CD14-positive monocyte (primary cell): ENCODE measurements around the gene PORCN. TPM values are rescaled to one million over a fixed set of nuclear protein-coding genes. Genes with fewer than 3 reads are reported as not detected.

Source experiments
- DNase-seq, 3 donors: peaks; one replicate each; pipeline ENCODE4 v3.0.0-alpha.2; 2011 to 2022
- H2AFZ ChIP-seq: 2 replicates; pipeline ENCODE4 v1.6.0; 2012; ENCODE audit warnings: mild to moderate bottlenecking, low read depth, low read length, inconsistent platforms; ENCODE audit not compliant: insufficient read depth, poor library complexity, severe bottlenecking
- H3K27ac ChIP-seq, 2 donors: 1 replicate in 1 of 2; 2 replicates in 1 of 2; pipeline ENCODE4 v1.5.1; 2012 to 2013; ENCODE audit warnings: low read length in 2 of 2, control low read depth in 1 of 2, inconsistent platforms in 1 of 2, low read depth in 1 of 2, mild to moderate bottlenecking in 1 of 2
- H3K27me3 ChIP-seq, 2 donors: one replicate each; pipeline versions ENCODE4 v1.6.0 to v1.6.1; 2011 to 2013; ENCODE audit warnings: low read length in 2 of 2; ENCODE audit not compliant: control insufficient read depth in 2 of 2, insufficient read depth in 2 of 2
- H3K36me3 ChIP-seq, 2 donors: replicated peaks in 1 of 2; 1 replicate in 1 of 2; 2 replicates in 1 of 2; pipeline versions ENCODE4 v1.5.1 to v1.6.1; 2012 to 2013; ENCODE audit warnings: low read length in 2 of 2, control low read depth in 1 of 2, inconsistent platforms in 1 of 2, mild to moderate bottlenecking in 1 of 2; ENCODE audit not compliant: insufficient read depth in 2 of 2, control insufficient read depth in 1 of 2
- H3K4me1 ChIP-seq, 2 donors: 1 replicate in 1 of 2; 2 replicates in 1 of 2; pipeline versions ENCODE4 v1.5.1 to v1.6.1; 2012 to 2013; ENCODE audit warnings: low read length in 2 of 2, control low read depth in 1 of 2, inconsistent platforms in 1 of 2, mild to moderate bottlenecking in 1 of 2, moderate library complexity in 1 of 2; ENCODE audit not compliant: insufficient read depth in 2 of 2, control insufficient read depth in 1 of 2
- H3K4me2 ChIP-seq: replicated peaks from 2 replicates; pipeline ENCODE3; 2012; ENCODE audit warnings: low read length, moderate library complexity, mild to moderate bottlenecking; ENCODE audit not compliant: poor library complexity, severe bottlenecking; ENCODE audit errors: extremely low read depth
- H3K4me3 ChIP-seq, 3 experiments: fragments of 200-600 bp in 1 of 3; sonication (generic) in 1 of 3; replicated peaks in 1 of 3; 1 replicate in 2 of 3; 2 replicates in 1 of 3; pipeline ENCODE4 v1.5.1; 2011 to 2013; ENCODE audit warnings: low read length in 3 of 3, mild to moderate bottlenecking in 3 of 3, control low read depth in 2 of 3, low read depth in 2 of 3, inconsistent platforms in 1 of 3, moderate library complexity in 1 of 3
- H3K79me2 ChIP-seq: 2 replicates; pipeline ENCODE4 v1.6.0; 2012; ENCODE audit warnings: mild to moderate bottlenecking, control low read depth, inconsistent platforms, low read length, moderate library complexity; ENCODE audit not compliant: insufficient read depth
- H3K9ac ChIP-seq: 2 replicates; pipeline ENCODE4 v1.6.0; 2017; ENCODE audit warnings: low read length, mild to moderate bottlenecking; ENCODE audit not compliant: insufficient read depth, poor library complexity, severe bottlenecking
- H3K9me3 ChIP-seq, 2 donors: replicated peaks in 1 of 2; 1 replicate in 1 of 2; 2 replicates in 1 of 2; pipeline versions ENCODE4 v1.5.1 to v1.6.1; 2012 to 2013; ENCODE audit warnings: low read length in 2 of 2, control low read depth in 1 of 2; ENCODE audit not compliant: control insufficient read depth in 1 of 2, insufficient read depth in 1 of 2
- H4K20me1 ChIP-seq: 2 replicates; pipeline ENCODE4 v1.6.0; 2012; ENCODE audit warnings: mild to moderate bottlenecking, low read length, control low read depth, moderate library complexity; ENCODE audit not compliant: insufficient read depth
- H3K27ac Mint-ChIP-seq, 7 donors: one replicate each; pipeline ENCODE4 v1.8.0; 2020; ENCODE audit warnings: mild to moderate bottlenecking in 7 of 7, mixed read lengths in 7 of 7, moderate library complexity in 6 of 7, inconsistent platforms in 2 of 7
- H3K27me3 Mint-ChIP-seq, 3 donors: one replicate each; pipeline ENCODE4 v1.8.0; 2021 to 2022; ENCODE audit warnings: low read depth in 3 of 3, mild to moderate bottlenecking in 3 of 3, mixed read lengths in 3 of 3, moderate library complexity in 3 of 3, inconsistent platforms in 1 of 3
- H3K36me3 Mint-ChIP-seq, 2 donors: one replicate each; pipeline ENCODE4 v1.8.0; 2020; ENCODE audit warnings: mixed read lengths in 2 of 2, inconsistent platforms in 1 of 2, mild to moderate bottlenecking in 1 of 2
- H3K4me1 Mint-ChIP-seq: one replicate; pipeline ENCODE4 v1.8.0; 2020; ENCODE audit warnings: mild to moderate bottlenecking, mixed read lengths
- H3K4me3 Mint-ChIP-seq, 2 donors: one replicate each; pipeline ENCODE4 v1.8.0; 2020; ENCODE audit warnings: mild to moderate bottlenecking in 2 of 2, mixed read lengths in 2 of 2, moderate library complexity in 1 of 2
- H3K9me3 Mint-ChIP-seq, 7 donors: one replicate each; pipeline ENCODE4 v1.8.0; 2020 to 2022; ENCODE audit warnings: mixed read lengths in 7 of 7, mild to moderate bottlenecking in 6 of 7, moderate library complexity in 6 of 7, inconsistent platforms in 2 of 7
- CTCF ChIP-seq: fragments of 200-600 bp; IDR thresholded peaks from one replicate; pipeline ENCODE4 v1.8.0; 2022; ENCODE audit warnings: antibody characterized with exemption, mild to moderate bottlenecking
- WGBS: methylation state at CpG from one replicate; pipeline ENCODE4 v1.1.5; 2013; ENCODE audit warnings: missing lambda C conversion rate; ENCODE audit not compliant: insufficient coverage; 5-methylcytosine and 5-hydroxymethylcytosine counted together
- intact Hi-C, 2 donors: fragments of 100-400 bp; cut with micrococcal nuclease; formaldehyde crosslinking; loops; one replicate each; pipeline versions ENCODE4 v1.15.0 to v1.15.1; 2023
- polyA plus RNA-seq, 3 donors: library from polyadenylated mRNA; depleted of rRNA in 1 of 3; unstranded in 2 of 3; stranded (reverse) in 1 of 3; fragments of 300-500 nt in 2 of 3; fragments of >200 nt in 1 of 3; fragmentation: Illumina TruSeq in 2 of 3; gene quantifications; 1 replicate in 2 of 3; 2 replicates in 1 of 3; pipeline ENCODE4 v1.2.3, GENCODE V29; 2012 to 2021

PORCN gene
- polyA plus RNA-seq, 3 donors, result 7.5 to 10.5 (median 7.8) TPM

DNA sequence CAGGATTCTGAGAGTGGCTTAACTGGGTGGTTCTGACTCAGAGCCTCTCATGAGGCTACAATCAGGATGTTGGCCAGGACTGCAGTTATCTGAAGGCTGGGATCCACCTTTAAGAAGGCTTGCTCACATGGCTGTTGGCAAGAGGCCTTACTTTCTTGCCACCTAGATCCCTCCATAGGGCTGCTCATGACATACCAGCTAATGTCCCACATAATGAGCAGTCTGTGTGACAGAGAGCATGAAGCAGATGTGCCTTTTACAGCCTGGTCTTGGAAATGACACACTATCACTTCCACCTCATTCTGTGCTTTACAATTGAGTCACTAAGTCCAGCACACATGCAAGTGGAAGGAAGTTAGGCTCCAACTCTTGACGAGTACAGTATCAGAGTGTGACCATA is 61.2 kb downstream of the PORCN start:
- Mint-ChIP-seq H3K36me3 (peaks cover 1 to 2% of the 10 kb centered on the region in 2 donors), H3K27ac (peak overlapping the region in 1 of 7 donors; percentile 65), H3K4me3 (no peak overlapping the region), H3K9me3 (peaks cover 0 to 10% (median 2%) of the 10 kb centered on the region in 7 donors), H3K27me3 (peaks cover 1 to 2% (median 1%) of the 10 kb centered on the region in 3 donors), H3K4me1 (peaks cover 7% of the 10 kb centered on the region)
- H3K27me3 ChIP-seq, result no peaks in the 10 kb centered on the region
- no CpG with 5 or more reads among the region's 1 CpG for WGBS
- H2AFZ ChIP-seq, result no peak overlapping the region
- H3K4me1 ChIP-seq, result peaks cover 1 to 8% of the 10 kb centered on the region in 2 donors
- peak; percentile 2 to 51 (median 7) for DNase-seq
- H4K20me1 ChIP-seq, result no peaks in the 10 kb centered on the region
- no peak overlapping the region for H3K9ac ChIP-seq
- H3K4me3 ChIP-seq, result no peak overlapping the region
- intact Hi-C loops, result loop anchor here in 1 of 2 donors (5.0 to 10.0 kb wide), 3 partner anchors 33 to 235 kb away; partner anchors contain the start of genes FTSJ1, HDAC6, SLC38A5 and TBC1D25
- TF ChIP-seq CTCF, result no peak
- peaks cover 2% of the 10 kb centered on the region for H3K79me2 ChIP-seq
- H3K9me3 ChIP-seq, result no peaks in the 10 kb centered on the region
- no peaks in the 10 kb centered on the region for H3K36me3 ChIP-seq
- H3K27ac ChIP-seq, result no peak overlapping the region
- no peak overlapping the region for H3K4me2 ChIP-seq

Other genes starting within 250 kb of the PORCN start
- not detected for gene SSX3, start 152.3 kb upstream of the PORCN start, polyA plus RNA-seq
- not detected for gene SSX4, start 125.5 kb upstream of the PORCN start, polyA plus RNA-seq
- not detected for gene SSX4B, start 97.0 kb upstream of the PORCN start, polyA plus RNA-seq
- gene SLC38A5, start 38.7 kb upstream of the PORCN start, polyA plus RNA-seq, result under 1 TPM; 0.60 to 0.94 (median 0.69) TPM
- 10 to 100 TPM; 36.6 to 44.3 (median 40.4) TPM for gene FTSJ1, start 32.8 kb upstream of the PORCN start, polyA plus RNA-seq
- gene EBP, start 12.8 kb downstream of the PORCN start, polyA plus RNA-seq, result 10 to 100 TPM; 47.2 to 59.5 (median 47.4) TPM
- gene TBC1D25, start 30.7 kb downstream of the PORCN start, polyA plus RNA-seq, result 10 to 100 TPM in 1 of 3 donors, 1 to 10 TPM in 2; 5.7 to 16.9 (median 6.6) TPM
- gene RBM3, start 65.5 kb downstream of the PORCN start, polyA plus RNA-seq, result 100 to 1,000 TPM; 187 to 302 (median 203) TPM
- gene WDR13, start 88.5 kb downstream of the PORCN start, polyA plus RNA-seq, result 100 to 1,000 TPM in 1 of 3 donors, 10 to 100 TPM in 2; 68.6 to 171 (median 93.3) TPM
- 100 to 1,000 TPM in 1 of 3 donors, 10 to 100 TPM in 2; 22.8 to 159 (median 38.0) TPM for gene WAS, start 174.8 kb downstream of the PORCN start, polyA plus RNA-seq
- 1 to 10 TPM; 2.8 to 3.4 (median 2.9) TPM for gene SUV39H1, start 187.7 kb downstream of the PORCN start, polyA plus RNA-seq